ENCODE results near the gene GNB1. TPM values are rescaled to one million over a fixed set of nuclear protein-coding genes. Genes with fewer than 3 reads are reported as not detected.
A peak's percentile ranks its signal among the peaks of the same experiment; 100 is the strongest.

Gene GNB1
- total RNA-seq, 1 donor from 2014 or later: 338 TPM

- DNase-seq (ENCODE audit: low spot score): no peak
Measured at GRCh38 chr1:1910651-1911331, 19.9 kb upstream of the GNB1 start.

- no peak for DNase-seq (ENCODE audit: low spot score)
Measured at GRCh38 chr1:1910033-1910465, 19.2 kb upstream of the GNB1 start.

GRCh38 chr1:1908506-1908791 lies 17.6 kb upstream of the GNB1 start:
- DNase-seq (ENCODE audit: low spot score): no peak

GRCh38 chr1:1907098-1907736 lies 16.3 kb upstream of the GNB1 start:
- DNase-seq (ENCODE audit: low spot score): no peak

GRCh38 chr1:1906185-1907097 lies 15.6 kb upstream of the GNB1 start:
- peak; percentile 84 for DNase-seq (ENCODE audit: low spot score)

- DNase-seq (ENCODE audit: low spot score): no peak
Measured at GRCh38 chr1:1903224-1903623, 12.3 kb upstream of the GNB1 start.

GRCh38 chr1:1901641-1902294 lies 10.9 kb upstream of the GNB1 start:
- no peak for DNase-seq (ENCODE audit: low spot score)

GRCh38 chr1:1900883-1901640 lies 10.2 kb upstream of the GNB1 start:
- DNase-seq (ENCODE audit: low spot score): no peak

GRCh38 chr1:1899967-1900327 lies 9.1 kb upstream of the GNB1 start:
- no peak for DNase-seq (ENCODE audit: low spot score)

GRCh38 chr1:1899266-1899966 lies 8.5 kb upstream of the GNB1 start:
- DNase-seq (ENCODE audit: low spot score): no peak

GRCh38 chr1:1898246-1898933 lies 7.5 kb upstream of the GNB1 start:
- no peak for DNase-seq (ENCODE audit: low spot score)

GRCh38 chr1:1895456-1896336 lies 4.8 kb upstream of the GNB1 start:
- no peak for DNase-seq (ENCODE audit: low spot score)

GRCh38 chr1:1895060-1895418 lies 4.2 kb upstream of the GNB1 start:
- no peak for DNase-seq (ENCODE audit: low spot score)

- DNase-seq (ENCODE audit: low spot score): no peak
Measured at GRCh38 chr1:1894354-1895059, 3.6 kb upstream of the GNB1 start.

- no peak for DNase-seq (ENCODE audit: low spot score)
Measured at GRCh38 chr1:1893997-1894353, 3.1 kb upstream of the GNB1 start.

- no peak for DNase-seq (ENCODE audit: low spot score)
Measured at GRCh38 chr1:1893291-1893985, 2.6 kb upstream of the GNB1 start.

GRCh38 chr1:1892763-1893120 lies 1.9 kb upstream of the GNB1 start:
- no peak for DNase-seq (ENCODE audit: low spot score)

GRCh38 chr1:1892079-1892762 lies 1.3 kb upstream of the GNB1 start:
- DNase-seq (ENCODE audit: low spot score): no peak
